ENCODE data around the gene STOX2.

STOX2 gene, protein sequence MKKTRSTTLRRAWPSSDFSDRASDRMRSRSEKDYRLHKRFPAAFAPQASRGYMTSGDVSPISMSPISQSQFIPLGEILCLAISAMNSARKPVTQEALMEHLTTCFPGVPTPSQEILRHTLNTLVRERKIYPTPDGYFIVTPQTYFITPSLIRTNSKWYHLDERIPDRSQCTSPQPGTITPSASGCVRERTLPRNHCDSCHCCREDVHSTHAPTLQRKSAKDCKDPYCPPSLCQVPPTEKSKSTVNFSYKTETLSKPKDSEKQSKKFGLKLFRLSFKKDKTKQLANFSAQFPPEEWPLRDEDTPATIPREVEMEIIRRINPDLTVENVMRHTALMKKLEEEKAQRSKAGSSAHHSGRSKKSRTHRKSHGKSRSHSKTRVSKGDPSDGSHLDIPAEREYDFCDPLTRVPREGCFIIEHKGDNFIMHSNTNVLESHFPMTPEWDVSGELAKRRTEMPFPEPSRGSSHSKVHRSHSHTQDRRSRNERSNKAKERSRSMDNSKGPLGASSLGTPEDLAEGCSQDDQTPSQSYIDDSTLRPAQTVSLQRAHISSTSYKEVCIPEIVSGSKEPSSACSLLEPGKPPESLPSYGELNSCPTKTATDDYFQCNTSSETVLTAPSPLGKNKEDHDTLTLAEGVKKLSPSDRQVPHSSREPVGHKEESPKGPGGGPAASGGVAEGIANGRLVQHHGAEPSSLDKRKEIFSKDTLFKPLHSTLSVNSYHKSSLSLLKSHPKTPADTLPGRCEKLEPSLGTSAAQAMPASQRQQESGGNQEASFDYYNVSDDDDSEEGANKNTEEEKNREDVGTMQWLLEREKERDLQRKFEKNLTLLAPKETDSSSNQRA (N-terminal part only)

DNA sequence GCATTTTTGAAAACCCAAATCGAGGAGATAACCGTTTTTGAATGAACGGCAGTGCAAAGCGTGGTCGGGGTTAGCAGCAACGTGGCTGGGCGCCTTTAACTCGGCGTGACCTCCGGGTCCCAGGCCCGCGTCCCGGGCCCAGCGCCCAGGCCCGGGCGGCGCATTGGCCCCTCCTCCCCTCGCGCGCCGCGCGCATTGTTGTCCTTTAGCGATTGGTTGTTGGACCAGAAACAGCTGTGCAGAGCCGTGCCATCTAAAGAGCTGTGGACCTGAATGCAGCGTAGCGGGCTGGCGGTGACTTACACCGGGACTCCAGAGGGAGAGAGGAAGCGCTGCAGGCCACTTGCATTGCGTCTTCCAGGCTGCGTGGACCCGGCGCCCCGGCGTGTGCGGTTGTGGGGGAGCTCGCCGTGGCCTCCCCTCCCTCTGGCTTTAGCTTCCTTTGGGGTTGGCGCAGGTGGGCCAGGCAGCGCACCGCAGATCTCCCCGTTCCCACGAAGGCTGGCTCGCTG is at the start of gene STOX2:
Gene STOX2, plus strand, starts transcription at position 227 of the 512 bp plus-strand sequence. CDS start 1,484 bp downstream, outside the sequence.
- DNase-seq (ENCODE audit: low read depth, low spot score) = peak; percentile 92

GRCh38 chr4:183855323-183856190 is 49.5 kb upstream of the STOX2 start:
- peak; percentile 45 for DNase-seq (ENCODE audit: low read depth, low spot score)

GRCh38 chr4:183857040-183857439 is 48.1 kb upstream of the STOX2 start:
- DNase-seq (ENCODE audit: low read depth, low spot score) = no peak

DNA sequence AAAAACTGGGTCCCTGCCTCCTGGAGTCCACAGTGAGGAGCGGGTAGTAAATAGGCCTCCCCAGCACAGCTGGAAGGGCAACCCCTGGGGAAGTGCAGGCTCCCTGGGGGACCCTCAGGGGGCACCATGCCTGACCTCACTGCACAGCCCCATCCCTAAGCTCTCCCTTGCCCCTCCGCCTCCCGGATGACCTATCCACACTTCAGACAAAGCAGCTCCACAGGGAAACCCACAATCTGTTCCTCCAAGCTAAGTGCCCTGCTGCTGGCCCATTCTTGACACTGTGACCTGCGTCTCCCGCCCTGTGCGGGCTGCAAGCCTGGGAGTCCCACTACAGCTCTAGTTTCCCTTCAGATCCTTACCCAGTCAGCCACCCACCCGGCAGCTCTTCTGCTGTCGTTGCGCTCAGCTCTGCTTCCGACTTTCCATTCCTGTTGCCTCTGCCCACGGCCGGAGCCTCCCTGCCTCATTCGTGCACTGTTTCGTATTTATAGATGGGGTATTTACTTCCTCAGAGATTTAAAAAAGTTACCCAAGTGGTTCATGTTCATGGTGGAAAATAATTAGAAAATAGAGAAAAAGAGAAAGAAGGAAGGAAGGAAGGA is 47.0 kb upstream of the STOX2 start:
- DNase-seq (ENCODE audit: low read depth, low spot score) = no peak

DNA sequence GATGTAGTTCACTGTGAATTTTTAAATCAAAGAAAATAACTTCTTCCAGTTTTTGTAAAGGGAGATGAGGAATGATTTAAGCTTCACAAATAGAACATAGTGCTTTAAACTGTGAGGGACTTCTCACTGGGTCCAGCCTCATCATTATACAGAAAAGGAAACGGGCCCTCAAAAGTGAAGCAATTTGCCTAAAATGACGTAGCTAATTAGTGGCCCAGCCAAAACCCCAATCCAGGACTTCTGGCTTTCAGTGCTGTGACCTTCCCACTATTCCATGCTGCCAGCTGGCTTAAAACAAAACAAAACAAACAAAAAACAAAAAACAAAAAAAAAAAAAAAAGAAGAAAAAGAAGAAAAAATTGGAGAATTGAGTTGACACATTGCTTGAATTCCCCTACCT is 45.0 kb upstream of the STOX2 start:
- DNase-seq (ENCODE audit: low read depth, low spot score) = no peak

DNA sequence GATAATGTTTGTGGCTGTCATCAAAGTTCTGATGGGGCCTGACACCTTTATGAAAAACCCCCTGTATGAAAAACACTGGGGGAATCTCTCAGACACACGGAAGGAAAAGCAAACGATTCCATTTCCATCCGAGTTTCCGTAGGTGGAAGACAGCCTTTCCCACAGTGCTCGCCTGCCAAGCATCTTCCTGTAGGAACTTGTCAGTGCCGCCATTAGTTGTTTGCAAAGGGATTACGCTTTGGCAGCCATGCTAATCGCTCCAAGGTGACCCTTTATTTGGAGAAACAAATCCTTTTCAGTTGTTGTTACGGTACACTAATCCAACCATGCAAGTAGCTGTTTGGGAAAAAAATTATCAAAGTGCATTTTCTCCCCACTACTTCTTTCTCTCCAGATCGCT is 44.4 kb upstream of the STOX2 start:
- DNase-seq (ENCODE audit: low read depth, low spot score) = no peak

DNA sequence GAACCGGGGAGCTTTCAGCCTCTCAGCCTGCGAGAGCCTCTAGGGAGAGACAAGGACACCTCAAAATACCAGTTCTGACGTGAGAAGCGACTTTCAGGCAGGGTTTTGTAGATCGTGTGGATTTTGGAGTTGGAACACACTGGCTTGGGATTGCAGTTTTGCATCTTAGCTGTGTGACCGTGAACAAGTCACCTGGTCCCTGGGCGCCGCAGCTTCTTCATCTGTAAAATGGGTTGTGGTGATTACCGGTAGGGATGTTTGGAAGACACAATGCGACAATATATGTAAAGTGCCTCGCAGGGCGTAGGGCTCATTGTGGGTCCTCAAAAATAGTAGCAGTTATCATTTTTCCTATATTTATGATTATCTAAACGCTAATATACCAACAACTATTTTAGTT is 43.7 kb upstream of the STOX2 start:
- DNase-seq (ENCODE audit: low read depth, low spot score) = no peak

DNA sequence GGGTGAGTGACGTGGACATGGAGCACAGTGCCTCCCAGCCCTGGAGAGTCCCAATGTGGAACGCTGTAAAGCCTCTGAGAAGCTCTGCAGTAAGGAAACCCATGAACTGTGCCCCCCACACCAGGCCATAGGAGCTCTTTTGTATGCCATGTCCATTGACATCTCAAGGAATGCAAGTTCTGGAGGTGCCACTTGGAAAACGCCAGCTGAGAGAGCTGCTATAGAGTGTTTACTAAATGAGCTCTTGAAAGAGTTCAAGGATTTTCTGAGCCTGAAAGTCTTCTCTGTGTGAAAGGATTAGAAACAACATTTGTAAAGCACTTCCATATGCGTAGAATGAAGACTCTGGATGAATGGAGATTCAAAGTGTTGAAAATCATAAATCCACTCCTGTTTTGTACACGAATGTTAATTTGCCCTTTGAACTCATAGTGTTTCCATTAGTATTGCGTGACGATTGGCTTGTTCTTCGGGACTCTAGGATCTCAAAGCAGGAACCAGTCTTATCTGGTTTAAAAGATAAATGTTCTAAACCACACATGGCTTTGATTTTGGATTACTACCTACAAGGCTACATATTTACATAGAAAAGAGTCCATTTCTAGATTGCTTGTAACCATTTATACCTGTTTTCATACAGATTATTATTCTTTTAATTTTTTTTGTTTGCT is 41.8 kb upstream of the STOX2 start:
- DNase-seq (ENCODE audit: low read depth, low spot score) = no peak

DNA sequence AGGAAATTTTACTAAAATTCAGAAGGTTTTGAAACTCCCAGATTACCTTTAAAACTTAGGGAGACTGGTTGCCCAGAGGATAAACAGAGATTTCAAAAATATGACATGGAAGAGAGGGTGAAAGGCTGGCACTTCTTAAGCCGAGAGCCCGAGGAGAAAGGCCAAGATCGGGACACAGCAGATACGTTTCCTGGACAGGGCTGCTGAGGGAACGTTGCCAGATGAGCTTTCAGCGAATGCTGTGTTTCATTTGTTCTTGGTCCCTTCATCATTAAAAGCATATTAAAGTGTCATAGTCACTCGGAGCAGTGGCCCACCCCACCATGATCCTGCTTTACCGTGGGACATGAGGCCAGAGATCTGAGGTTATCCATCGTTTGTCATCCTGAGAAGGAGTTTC is 37.9 kb upstream of the STOX2 start:
- DNase-seq (ENCODE audit: low read depth, low spot score) = no peak

DNA sequence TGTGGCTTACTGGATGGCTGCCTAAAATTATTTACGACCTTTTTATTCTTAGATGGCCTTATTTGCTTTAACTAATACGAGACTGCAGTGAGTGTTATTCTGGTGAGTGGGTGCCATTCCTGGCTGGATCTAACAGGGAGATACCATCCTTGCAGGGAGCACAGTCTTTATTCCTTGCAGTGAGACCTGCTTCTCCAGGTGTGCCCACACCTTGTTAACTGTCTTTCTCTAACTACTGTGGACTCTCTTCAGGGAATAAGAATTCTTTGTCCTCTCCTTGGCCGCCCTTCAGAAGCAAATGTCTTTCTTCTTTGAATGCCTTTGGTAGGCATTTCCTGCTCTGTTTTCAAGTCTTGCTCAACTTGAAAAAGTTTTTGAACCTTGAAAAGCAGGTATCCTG is 34.1 kb upstream of the STOX2 start:
- DNase-seq (ENCODE audit: low read depth, low spot score) = no peak

DNA sequence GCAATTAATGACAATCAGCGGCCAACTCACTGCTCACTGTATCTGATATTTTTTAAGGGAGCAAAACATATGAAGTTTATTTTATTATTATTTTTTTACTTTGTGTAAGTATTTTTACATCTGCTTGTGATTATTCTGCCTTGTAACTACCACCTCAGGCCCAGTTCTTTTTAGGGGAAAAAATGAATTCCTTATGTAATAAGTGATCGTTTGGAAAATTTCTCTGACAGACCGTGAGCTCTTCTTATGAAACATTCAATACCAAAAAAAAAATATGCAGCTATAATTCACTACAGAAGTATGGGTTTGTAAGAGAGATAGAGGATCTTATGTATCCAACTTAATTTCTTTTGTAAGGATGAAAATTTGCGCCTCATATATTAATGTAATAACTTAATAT is 33.5 kb upstream of the STOX2 start:
- DNase-seq (ENCODE audit: low read depth, low spot score) = no peak

DNA sequence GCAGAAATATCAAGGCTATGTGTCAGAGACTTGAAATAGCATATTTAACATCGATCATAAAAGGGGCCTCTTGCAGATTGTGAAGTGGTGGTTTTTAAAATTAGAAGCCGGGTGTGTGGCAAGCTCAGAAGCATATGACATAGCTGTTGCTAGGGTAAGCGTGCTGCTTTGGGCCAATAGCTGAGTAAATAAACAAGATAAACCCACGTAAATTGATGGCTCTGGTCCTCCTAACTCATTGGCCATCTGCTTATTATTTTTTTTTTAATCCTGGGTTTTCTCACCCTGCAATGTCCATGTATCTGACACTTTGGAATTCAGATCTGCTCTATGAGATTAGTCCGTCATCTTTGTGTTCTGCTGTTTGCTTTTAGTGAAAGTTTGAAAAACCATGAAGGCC is 32.6 kb upstream of the STOX2 start:
- no peak for DNase-seq (ENCODE audit: low read depth, low spot score)

DNA sequence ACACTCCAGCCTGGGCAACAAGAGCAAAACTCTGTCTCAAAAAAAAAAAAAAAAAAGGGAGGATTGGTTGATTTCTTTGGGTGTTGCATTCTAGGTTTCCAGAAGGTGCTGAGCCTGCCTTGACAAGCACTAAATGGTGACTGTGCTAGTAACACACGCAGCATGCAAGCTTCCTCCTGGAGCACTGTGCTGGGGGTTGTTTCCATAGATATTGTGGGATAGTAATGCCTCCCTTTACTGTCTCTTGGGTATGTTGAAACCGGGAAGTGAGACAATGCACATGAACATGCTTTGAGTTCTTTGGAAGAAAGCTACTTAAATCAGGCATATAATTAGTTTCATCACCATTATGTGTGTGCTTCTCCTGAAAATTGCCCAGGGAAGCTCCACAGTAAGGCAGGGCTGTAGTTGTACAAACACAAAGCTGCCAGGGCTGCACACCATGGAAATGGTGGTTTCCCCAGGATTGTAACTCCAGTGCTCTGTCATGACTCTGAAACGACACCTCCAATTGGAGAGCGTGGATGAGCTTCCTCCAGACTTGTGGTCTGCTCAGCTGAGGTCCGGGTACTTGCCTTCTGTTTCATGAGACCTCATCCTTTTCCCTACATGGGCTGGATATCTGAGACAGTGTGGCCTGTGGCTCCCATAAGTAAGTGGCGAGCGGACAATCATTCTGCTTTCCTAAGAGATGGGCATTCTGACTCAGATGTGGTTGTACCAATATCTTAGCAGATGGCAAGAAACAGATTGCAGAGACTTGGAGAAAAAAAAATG is 31.5 kb upstream of the STOX2 start:
- no peak for DNase-seq (ENCODE audit: low read depth, low spot score)

- peak; percentile 68 for DNase-seq (ENCODE audit: low read depth, low spot score)
Measured at GRCh38 chr4:183875251-183875825, 29.8 kb upstream of the STOX2 start.

DNA sequence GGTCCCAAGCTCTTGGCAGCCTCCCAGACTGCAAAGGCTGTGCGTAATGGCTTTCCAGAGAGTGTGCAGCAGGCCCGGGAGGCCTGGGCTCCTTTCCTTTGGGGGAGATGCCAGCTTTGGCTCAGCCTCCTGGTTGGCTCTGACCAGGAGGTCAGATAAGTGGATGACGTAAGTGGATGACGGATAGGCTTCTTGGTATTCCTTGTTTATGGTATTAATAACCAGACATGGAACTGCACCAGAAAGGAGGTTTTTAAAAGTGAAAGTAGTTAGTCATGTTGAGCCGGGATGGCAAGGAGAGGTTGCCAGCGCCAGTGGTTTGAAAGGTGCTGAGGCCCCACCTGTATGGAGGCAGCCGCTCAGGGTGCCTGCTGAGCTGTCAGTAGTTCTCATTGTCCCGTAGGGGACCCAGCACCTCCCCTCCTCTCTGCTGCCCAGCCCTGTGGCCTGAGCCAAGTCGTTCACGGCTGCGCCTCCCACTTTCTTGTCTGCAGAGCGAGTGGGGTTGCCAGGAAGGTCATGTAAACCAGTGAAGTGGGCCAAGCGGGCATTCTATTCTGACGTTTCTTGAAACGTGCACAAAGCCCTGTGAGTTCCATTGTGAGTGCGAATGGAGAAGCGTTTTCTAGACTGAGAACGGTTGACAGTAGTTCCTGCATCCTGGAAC is 28.7 kb upstream of the STOX2 start:
- DNase-seq (ENCODE audit: low read depth, low spot score) = no peak

DNA sequence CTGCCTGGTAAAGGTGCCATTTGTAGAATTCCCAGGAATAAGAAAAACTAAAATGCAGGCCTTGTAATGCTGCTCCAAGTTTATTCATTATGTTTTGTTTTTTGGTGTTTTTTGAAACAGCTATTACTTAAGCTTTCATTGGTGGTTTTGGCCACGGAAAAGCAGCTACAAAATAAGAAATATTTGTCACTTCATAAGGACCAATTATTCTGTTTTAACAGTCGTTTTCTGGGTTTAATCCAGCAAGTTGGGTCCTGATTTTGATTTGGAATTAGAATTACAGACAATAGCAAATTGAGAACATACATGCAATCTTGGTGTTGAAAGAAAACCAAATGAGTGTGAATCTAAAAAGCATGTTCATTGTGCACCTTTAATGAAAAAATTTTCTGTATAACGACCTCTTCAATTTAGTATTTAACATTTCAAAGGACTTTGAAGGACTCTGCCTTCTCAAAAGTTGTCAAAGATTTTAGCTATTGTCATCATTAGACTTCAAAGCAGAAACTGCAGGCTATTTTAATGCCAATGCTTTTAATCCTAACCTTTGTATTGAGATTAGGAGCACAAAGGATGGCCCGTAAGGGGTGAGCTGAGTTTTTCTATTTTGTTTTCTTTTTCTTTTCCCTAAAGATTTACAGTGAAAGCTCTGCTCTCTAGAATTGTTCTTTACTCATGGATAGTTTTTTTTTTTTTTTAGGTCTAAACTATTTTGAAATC is 26.7 kb upstream of the STOX2 start:
- DNase-seq (ENCODE audit: low read depth, low spot score) = no peak

DNA sequence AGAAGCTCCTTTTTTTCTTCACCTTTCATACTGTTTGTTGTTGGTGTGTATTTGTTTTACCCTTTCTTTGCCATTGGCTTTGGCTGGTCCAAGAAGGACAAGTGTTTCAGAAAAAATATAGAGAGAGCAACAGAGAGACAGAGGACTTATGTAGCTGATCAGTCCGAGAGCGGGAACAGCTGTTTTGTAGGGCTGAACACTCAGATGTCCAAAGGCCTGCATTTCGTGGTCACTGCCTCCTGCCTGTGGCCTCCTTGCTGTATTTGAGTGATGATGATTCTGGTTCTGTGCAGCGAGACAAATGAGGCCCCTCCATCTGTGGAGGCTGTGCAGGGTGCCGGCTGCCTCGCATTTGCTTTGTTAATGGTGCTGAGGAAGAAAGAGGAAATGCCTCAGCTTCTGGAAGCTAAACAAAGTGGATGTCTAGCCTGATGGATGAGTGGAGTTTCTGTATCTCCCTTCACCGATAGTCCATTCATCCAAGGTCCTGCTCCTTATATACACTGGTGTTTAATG is 19.8 kb upstream of the STOX2 start:
- no peak for DNase-seq (ENCODE audit: low read depth, low spot score)

GRCh38 chr4:183887351-183887750 is 17.8 kb upstream of the STOX2 start:
- no peak for DNase-seq (ENCODE audit: low read depth, low spot score)
